ENCODE measurements around the gene ZNF835.
A peak's percentile ranks its signal among the peaks of the same experiment; 100 is the strongest.

Gene ZNF835

DNA sequence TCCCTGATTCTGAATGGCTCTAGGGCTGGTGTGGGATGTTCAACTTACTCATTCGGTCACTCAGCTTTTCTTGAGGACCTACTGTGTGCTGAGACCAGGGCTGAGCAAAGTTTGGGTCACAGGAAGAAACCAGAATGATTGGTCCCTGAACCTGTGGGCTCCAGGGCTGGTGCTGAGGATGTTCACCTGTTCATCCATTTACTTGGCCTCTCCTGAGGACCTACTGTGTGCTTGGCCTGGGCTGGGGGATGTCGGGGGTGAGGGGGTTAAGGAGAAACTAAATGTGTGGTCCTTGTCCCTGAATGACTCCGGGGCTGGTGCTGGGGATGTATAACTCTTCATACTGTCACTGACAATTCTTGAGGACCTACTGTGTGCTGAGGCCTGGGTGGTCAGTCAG, 10.3 kb downstream of the ZNF835 start:
- no peak for DNase-seq

DNA sequence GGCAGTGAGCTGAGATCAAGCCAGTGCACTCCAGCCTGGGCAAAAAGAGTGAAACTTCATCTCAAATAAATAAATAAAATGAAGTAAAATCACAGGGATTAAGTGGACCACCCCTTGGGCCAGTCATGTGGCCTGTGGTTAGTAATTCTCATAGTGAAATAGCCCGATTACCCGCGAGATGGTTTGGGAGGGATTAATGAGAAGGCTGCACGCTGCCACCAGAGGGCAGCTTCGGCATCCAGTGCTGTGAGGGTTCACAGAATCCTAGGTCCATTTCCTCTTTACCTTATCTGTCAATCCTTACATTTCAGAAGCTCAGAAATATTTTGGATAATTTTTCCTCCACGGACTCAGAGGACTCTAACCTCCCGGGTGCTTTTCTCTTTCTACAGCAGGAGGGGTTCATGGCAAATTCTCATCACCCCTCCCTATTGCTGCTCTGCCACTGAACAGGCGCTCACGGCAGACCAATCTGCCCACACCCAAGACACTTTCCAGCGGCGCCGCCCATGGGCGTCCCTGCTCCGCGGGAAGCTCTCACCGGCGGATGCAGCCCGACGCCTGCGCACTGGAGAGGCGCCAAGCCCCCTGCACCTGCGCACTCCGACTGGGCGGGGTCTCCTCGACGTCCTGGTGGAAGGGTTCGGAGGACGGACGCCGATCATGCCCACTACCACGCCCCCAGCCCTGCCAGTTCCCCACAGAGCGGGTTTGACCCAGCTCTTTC, 11.0 kb downstream of the ZNF835 start:
- DNase-seq = no peak

DNA sequence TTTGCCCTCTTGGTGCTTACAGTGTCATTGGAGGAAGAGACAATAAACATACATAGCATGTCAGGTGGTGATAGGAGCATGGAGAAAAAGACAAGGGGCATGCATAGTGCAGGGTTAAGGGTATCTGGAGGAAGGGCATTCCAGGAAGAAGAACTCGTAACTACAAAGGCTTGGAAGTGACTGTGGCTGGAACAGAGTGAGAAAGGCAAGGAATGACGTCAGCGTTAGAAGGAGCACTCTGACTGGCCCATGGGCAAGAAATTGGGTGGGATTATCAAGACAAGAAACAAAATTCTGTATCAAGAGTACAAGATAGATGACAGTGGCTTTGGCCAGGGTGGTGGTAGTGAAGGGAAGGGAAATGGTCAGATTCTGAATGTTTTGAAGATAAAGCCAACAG, 17.4 kb downstream of the ZNF835 start:
- DNase-seq = no peak

DNA sequence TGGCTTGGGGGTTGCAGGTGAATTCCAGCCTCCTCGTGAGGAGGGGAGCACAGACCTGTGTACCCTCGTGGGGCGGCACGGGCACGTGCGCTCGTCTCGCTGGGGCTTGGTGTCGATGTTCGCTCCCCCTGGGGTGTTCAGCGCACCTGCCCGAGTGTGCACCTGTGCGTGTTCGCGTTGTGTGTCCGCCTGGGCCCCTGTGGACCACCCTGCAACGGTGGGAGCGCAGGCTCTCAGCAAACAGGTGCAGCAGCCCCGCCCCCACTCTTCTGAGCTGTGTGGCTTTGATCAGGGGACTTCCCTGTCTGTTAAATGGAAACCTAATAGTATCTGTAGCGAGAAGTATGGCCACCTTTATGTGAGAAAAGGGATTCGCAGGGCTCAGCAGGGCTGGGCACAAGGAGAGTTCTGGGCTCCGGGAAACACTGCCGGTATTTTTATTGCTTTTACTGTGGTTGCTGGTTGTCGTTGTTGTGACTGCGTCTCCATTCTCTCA, 28.0 kb downstream of the ZNF835 start:
- DNase-seq = no peak

DNA sequence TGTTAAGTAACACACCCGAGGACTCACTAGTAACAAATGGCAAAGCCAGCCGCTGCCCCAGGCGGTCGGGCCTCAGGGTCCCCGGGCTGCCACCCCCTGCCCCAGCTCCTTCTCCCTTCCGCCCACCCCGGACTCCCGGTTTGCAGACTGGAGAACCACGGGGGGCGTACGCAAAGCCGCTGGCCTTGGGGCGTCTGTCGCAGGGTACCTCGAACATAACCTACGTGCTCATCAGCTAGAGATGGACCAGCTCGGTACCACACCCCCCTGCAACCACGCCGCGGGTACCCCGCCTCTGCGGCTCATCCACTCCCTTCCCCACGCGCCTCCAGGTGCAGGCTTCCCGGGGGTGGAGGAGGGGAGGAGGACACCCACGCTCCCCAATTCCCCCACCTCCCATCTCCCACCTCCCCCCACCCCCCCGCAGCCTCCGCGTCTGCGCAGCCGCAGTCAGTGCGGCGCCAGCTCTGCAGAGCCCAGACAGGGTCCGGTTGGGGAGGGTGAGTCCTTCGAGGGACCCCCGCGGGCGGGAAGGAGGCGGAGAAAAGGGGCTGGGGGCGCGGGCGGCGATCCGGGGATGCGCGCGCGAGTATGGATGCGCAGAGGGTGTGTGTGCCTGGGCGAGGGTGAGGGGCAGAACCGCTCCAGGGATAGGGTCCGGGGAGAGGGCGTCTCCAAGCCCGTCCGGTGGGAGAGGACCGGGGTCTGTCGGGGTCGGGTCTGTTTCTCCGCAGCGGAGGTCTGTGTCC, 28.7 kb downstream of the ZNF835 start, which contains the start of gene SMIM17:
TSS of gene SMIM17 (plus strand) at position 449 of the 749 bp plus-strand sequence. CDS start 2,509 bp downstream, outside the sequence.
- DNase-seq = no peak

DNA sequence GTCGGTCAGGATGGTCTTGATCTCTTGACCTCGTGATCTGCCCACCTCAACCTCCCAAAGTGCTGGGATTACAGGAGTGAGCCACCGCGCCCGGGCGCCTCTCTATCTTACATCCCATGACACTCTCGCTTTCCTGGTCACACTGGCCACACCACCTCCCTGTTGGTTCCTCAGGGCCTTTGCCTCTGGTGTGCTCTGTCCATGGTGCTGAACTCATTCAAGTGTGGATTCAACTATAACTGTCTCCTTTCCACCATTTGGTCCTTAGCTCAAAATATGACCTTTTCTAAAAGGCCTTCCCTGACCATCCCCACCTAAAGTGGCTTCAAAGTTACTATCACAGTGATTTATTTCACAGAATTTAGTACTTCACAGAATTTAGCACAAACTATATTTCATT, 32.3 kb downstream of the ZNF835 start:
- DNase-seq = no peak

DNA sequence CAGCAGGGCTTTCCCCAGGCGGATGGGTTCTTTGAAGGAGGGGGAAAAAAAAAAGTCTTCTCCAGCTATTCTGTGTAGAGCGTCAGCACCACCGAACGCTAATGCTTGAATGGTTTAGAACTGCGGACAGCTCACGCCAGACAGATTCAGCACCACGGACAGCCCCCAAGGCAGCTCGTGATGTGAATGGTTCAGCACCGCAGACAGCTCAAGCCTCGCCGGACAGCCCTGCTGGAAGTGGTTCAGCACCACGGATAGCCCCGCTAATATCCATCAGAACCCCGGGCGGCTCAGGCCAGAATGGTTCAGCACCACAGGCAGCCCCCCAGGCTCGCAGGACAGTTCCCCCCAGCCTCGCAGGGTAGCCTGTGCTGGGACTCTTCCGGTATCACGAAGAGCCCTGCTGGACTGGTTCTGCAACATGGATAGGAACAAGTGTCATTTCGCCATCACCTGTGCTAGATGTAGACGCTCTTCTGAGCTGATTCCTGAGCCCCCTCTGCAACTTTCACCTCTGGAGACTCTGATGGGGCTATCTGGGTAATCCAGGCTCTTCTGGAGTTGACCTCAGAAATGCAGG, 33.5 kb downstream of the ZNF835 start:
- DNase-seq = peak in 1 of 2 experiments; percentile 4

DNA sequence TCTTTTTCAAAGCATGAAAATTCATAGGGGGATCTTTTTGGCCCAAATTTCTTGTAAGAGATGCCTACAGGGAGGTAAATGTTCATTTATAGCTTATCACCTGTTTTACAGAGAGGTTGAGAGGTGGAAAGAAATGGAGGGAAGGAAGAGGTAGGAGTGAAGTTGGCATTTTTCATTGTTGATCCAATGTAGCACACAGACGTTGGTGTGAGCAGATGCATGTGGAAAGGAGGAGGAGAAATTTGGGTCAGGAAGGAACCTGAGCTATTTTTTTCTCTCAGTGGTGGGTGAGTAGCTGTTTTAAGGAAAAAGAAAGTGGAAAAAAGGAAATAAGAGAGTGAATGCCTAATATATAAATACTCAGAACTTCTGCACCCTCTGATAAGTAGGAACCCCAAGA, 38.5 kb downstream of the ZNF835 start:
- DNase-seq = no peak

DNA sequence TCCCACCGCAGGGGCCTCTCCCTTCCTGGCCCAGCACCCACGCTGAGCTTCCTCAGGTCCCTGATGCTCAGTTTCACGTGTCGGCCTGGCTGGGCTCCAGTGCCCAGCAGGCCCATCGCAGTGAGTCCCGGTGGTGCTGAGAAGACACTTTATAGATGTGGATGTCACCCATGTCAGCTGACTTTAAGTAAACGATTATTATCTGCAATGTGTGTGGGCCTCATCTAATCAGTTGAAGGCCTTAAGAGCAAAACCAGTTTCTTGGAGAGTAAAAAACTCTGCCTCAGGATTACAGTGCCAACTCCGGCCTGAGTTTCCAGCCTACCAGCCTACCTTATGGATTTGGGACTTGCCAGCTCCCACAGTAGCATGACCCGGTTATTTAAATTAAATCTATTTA, 45.8 kb downstream of the ZNF835 start:
- DNase-seq = no peak

DNA sequence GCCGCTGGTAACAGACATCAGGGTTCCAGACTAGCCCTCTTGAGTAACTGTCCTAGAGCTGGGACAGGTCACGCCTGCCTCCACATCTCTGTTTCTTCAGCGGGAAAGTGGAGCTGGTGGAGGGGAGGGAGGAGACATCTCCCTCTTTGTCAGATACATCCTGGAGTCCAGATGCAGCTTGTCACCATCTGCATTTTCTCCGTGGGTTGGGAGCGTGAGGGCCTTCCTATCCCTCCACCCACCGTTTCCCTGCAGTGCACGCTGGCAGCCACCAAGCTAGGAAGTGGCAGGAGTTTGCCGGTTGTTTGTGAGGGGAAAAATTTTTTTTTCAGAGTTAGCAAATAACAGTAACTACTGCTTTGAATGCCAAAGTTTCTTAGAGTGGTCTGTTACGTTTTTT, 48.6 kb downstream of the ZNF835 start:
- no peak for DNase-seq

DNA sequence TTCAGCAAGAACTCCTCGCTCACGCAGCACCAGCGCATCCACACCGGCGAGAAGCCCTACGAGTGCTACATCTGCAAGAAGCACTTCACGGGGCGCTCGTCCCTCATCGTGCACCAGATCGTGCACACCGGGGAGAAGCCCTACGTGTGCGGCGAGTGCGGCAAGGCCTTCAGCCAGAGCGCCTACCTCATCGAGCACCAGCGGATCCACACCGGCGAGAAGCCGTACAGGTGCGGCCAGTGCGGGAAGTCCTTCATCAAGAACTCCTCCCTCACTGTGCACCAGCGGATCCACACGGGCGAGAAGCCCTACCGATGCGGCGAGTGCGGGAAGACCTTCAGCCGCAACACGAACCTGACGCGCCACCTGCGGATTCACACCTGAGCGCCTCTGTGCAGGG, 49.2 kb downstream of the ZNF835 start:
- no peak for DNase-seq

DNA sequence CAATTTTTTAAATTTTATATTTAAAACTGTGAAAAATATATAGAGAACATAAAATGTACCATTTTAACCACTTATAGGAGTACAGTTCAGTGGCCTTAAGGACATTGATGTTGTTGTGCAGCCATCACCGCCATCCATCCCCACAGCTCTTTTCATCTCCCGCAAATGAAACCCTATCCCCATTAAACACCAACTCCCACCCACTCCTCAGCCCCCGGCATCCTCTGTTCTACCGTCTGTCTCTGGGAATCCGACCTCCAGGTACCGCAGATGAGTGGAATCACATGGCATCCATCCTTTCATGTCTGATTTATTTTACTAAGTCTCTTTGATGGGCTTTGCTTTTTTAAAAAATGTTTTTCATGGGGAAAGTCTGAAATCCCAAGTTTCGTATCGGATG, 52.4 kb downstream of the ZNF835 start:
- DNase-seq = no peak

DNA sequence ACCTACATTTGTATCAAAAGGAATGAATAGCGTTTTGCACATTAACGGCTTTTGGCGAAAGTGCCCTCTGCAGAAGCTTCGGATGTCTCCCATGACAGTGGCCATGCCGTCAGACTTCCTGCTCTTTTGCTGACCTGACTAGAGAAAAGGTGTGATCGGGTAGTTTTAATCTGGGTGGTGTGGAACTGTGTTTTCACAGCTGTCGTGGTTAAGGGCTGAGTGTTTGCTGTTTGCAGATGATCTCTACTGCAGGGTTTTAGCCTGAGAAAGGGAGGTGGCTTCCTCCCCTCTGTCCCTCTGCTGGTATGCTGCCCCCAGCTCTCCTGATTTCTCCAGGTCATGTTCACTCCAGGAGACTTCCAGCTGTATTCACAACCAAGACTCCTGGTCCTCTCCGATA, 54.0 kb downstream of the ZNF835 start:
- no peak for DNase-seq

DNA sequence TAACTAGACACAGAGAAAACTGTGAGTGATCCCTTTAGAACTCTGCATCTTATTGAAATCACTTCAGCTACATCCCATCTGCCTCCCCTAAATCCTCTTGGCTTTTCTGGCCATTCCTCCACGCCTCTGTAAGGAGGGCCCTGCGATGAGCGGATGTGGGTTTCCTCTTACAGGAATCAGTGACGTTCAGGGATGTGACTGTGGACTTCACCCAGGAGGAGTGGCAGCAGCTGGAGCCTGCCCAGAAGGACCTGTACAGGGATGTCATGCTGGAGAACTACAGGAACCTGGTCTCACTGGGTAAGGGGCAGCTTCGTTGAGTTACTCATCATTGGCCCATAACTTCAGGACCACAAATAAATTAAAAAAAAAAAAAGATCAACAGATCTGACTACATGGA, 57.9 kb downstream of the ZNF835 start:
- no peak for DNase-seq

DNA sequence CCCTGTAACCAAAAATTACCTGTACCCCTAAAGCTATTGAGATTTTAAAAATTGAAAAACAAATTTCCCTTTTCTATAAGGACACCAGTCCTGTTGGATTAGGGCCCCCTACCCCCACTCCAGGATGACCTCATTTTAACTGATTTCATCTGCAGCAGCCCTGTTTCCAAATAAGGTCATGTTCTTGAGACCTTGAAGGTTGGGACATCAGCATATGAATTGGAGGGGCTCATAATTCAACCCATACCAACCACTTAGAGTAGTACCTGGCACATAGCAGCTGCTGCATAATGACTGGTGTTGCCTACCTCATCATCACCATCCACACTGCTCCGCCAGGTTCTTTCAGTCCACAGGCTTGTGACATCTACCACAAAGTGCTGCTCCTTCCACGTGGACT, 58.8 kb downstream of the ZNF835 start:
- no peak for DNase-seq

Measured in NCI-H446 (cell line).